Ovary (tissue), 9 donors: ENCODE results near the gene SAP30BP. TPM values are rescaled to one million over a fixed set of nuclear protein-coding genes. Genes with fewer than 3 reads are reported as not detected.

Experiments
- DNase-seq, 5 donors: peaks; one replicate each; pipeline ENCODE4 v3.0.0-alpha.2; 2019 to 2020
- H3K27ac ChIP-seq, 2 donors: fragments of 200-600 bp; one replicate each; pipeline versions ENCODE4 v1.5.1 to v1.8.0; 2019 to 2022
- H3K27me3 ChIP-seq: fragments of 200-600 bp; one replicate; pipeline ENCODE4 v1.8.0; 2022
- H3K36me3 ChIP-seq: fragments of 200-600 bp; sonication (generic); one replicate; pipeline ENCODE4 v1.5.1; 2019
- H3K4me1 ChIP-seq: one replicate; pipeline ENCODE4 v1.8.1; 2013; ENCODE audit warnings: mild to moderate bottlenecking, moderate library complexity; ENCODE audit not compliant: insufficient read depth
- H3K4me3 ChIP-seq: fragments of 200-600 bp; sonication (generic); one replicate; pipeline ENCODE4 v1.5.1; 2017
- H3K9me3 ChIP-seq, 2 donors: fragments of 200-600 bp in 1 of 2; sonication (generic) in 1 of 2; one replicate each; pipeline versions ENCODE4 v1.5.1 to v1.8.1; 2013 to 2019; ENCODE audit warnings: mild to moderate bottlenecking in 1 of 2, moderate library complexity in 1 of 2
- EP300 ChIP-seq: sonication (generic); formaldehyde crosslinking; IDR thresholded peaks from one replicate; pipeline ENCODE4 v1.6.1; 2017; ENCODE audit warnings: antibody characterized with exemption
- POLR2A ChIP-seq: fragments of 450-650 bp; IDR thresholded peaks from one replicate; pipeline ENCODE4 v1.6.1; 2017; ENCODE audit warnings: antibody characterized with exemption, mild to moderate bottlenecking, moderate library complexity
- WGBS, 3 donors: extraction: QIAGEN DNeasy Blood & Tissue Kit in 1 of 3; methylation state at CpG; one replicate each; pipeline versions ENCODE4 v1.1.5 to v1.1.7; 2013 to 2017; 5-methylcytosine and 5-hydroxymethylcytosine counted together
- intact Hi-C, 4 donors: fragments of 100-400 bp; cut with DNase I; formaldehyde crosslinking; loops; one replicate each; pipeline versions ENCODE4 v1.11.0 to v1.15.1; 2022 to 2023
- polyA plus RNA-seq, 2 donors: library from polyadenylated mRNA; stranded (reverse); fragments of 200-250 nt in 1 of 2; fragments of 350-450 nt in 1 of 2; fragmentation: Illumina TruSeq in 1 of 2; extraction: RNeasy Lipid Tissue Mini Kit (QIAGEN cat#74804) in 1 of 2; gene quantifications; one replicate each; pipeline ENCODE4 v1.2.3, GENCODE V29; 2013 to 2014
- total RNA-seq, 7 donors: library from RNA; depleted of rRNA in 2 of 7; stranded (reverse); fragments of >200 nt in 2 of 7; fragmentation: NEBNext Ultra II Directional in 3 of 7; extraction: Animal tissue kit (Norgen Biotek cat#: 25700) in 3 of 7; gene quantifications; one replicate each; pipeline versions ENCODE4 v1.1.0 to v1.2.4, GENCODE V29; 2016 to 2023
- TF ChIP-seq, protein P1 (sequence below), 3 donors: fragments of 450-650 bp in 2 of 3; fragments of 200-600 bp in 1 of 3; IDR thresholded peaks; one replicate each; pipeline versions ENCODE4 v1.5.1 to v1.8.0; 2016 to 2022; ENCODE audit warnings: antibody characterized with exemption in 3 of 3, mild to moderate bottlenecking in 1 of 3
- donor health status: DM: no; HTN: no; CAD: no; lungs with moderate emphysema.
- donor health status: DM: no; HTN: no; CAD: no.
- donor health status: Bipolar disorder and iron deficiency.
- donor health status: DM: yes; HTN: yes; CAD: no.
- donor health status: DM: no; HTN: no; CAD: no.
- donor health status: DM: yes; HTN: yes; CAD: no.

The SAP30BP gene
- total and polyA plus RNA-seq, 9 donors = 54.8 to 89.1 (median 81.7) TPM

- no peak overlapping the region for H3K4me3 ChIP-seq
- DNase-seq = no peak
- intact Hi-C loops = no loop called here
Observed at GRCh38 chr17:75622076-75622475, 45.1 kb upstream of the SAP30BP start.

GRCh38 chr17:75622771-75623273 is 44.3 kb upstream of the SAP30BP start:
- no peak overlapping the region for H3K4me3 ChIP-seq
- no peaks in the 10 kb centered on the region for H3K36me3 ChIP-seq
- H3K27me3 ChIP-seq = no peaks in the 10 kb centered on the region
- no peak for DNase-seq
- H3K9me3 ChIP-seq = no peaks in the 10 kb centered on the region
- WGBS, 3 donors = 78 to 86% (median 83%) methylated on average over 15 of the region's 15 CpGs
- no peak for TF ChIP-seq EP300
- TF ChIP-seq, protein P1, sequence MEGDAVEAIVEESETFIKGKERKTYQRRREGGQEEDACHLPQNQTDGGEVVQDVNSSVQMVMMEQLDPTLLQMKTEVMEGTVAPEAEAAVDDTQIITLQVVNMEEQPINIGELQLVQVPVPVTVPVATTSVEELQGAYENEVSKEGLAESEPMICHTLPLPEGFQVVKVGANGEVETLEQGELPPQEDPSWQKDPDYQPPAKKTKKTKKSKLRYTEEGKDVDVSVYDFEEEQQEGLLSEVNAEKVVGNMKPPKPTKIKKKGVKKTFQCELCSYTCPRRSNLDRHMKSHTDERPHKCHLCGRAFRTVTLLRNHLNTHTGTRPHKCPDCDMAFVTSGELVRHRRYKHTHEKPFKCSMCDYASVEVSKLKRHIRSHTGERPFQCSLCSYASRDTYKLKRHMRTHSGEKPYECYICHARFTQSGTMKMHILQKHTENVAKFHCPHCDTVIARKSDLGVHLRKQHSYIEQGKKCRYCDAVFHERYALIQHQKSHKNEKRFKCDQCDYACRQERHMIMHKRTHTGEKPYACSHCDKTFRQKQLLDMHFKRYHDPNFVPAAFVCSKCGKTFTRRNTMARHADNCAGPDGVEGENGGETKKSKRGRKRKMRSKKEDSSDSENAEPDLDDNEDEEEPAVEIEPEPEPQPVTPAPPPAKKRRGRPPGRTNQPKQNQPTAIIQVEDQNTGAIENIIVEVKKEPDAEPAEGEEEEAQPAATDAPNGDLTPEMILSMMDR (IDR thresholded peaks at IDR 0.05) = no peak
- no peak for TF ChIP-seq POLR2A
- H3K4me1 ChIP-seq = no peaks in the 10 kb centered on the region
- H3K27ac ChIP-seq = no peak overlapping the region
- intact Hi-C loops = no loop called here

More at GRCh38 chr17:75622076-75622475, 45.1 kb upstream of the SAP30BP start:
- Histone ChIP-seq H3K9me3 (no peaks in the 10 kb centered on the region), H3K27me3 (no peaks in the 10 kb centered on the region), H3K36me3 (no peaks in the 10 kb centered on the region), H3K4me1 (no peaks in the 10 kb centered on the region), H3K27ac (no peak overlapping the region)
- TF ChIP-seq, protein P1 (IDR thresholded peaks at IDR 0.05) = no peak
- no peak for TF ChIP-seq POLR2A
- TF ChIP-seq EP300 = no peak
- WGBS, 3 donors = 72 to 78% (median 76%) methylated on average over 8 of the region's 8 CpGs

GRCh38 chr17:75623386-75623785 is 43.8 kb upstream of the SAP30BP start:
- Histone ChIP-seq H3K27me3 (no peaks in the 10 kb centered on the region), H3K4me1 (peaks cover 2% of the 10 kb centered on the region), H3K9me3 (no peaks in the 10 kb centered on the region), H3K36me3 (no peaks in the 10 kb centered on the region), H3K4me3 (no peak overlapping the region), H3K27ac (no peak overlapping the region)
- TF ChIP-seq POLR2A (no peak), EP300 (no peak)
- TF ChIP-seq, protein P1 (IDR thresholded peaks at IDR 0.05) = no peak
- WGBS, 3 donors = 82 to 85% (median 85%) methylated on average over 8 to 9 of the region's 9 CpGs
- intact Hi-C loops = no loop called here
- no peak for DNase-seq

DNA sequence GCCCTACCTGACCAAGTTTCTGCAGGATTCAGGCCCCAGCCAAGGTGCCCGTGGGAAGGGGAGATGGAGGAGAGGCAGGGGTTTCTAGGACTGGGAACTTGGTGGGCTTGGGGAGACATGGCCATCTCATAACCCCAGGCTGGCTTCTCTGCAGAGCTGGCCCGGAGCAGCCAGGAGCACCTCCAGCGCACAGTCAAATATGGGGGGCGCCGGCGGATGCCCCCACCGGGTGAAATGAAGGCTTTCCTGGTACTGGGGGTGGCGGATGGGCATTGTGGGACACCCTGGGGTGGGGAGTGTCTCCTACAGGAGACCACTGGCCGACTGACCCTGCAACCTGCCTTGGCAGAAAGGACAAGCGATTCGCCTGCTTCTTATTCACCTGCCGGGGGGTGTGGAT is 43.1 kb upstream of the SAP30BP start:
- TF ChIP-seq POLR2A = no peak
- TF ChIP-seq EP300 = no peak
- TF ChIP-seq, protein P1 (IDR thresholded peaks at IDR 0.05) = no peak
- Histone ChIP-seq H3K36me3 (no peaks in the 10 kb centered on the region), H3K9me3 (no peaks in the 10 kb centered on the region), H3K27ac (no peak overlapping the region), H3K4me3 (no peak overlapping the region), H3K4me1 (peaks cover 4% of the 10 kb centered on the region), H3K27me3 (no peaks in the 10 kb centered on the region)
- no peak for DNase-seq
- intact Hi-C loops = no loop called here
- 84 to 90% (median 88%) methylated on average over 5 to 12 of the region's 12 CpGs for WGBS, 3 donors
